ENCODE data around the gene FSHR.

Gene FSHR

DNA sequence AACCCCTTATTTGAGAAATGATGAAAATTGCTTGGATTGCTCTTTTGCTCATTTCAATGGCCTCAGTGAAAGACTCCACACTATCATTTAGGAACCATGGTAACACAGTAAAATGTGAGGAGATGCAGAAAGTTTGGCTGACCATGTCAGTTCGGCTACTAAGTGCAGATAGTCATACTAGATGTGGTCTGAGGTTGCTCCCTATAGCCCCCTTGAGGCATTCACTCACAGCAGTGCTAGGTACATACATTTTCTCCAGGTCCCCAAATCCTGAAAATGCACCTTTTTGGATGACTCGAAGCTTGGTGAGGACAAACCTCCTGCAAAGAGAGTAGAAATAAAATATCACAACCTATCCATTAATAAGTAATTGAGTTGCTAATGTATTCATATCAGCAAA lies 86.3 kb downstream of the FSHR start:
- TF ChIP-seq, protein P1, sequence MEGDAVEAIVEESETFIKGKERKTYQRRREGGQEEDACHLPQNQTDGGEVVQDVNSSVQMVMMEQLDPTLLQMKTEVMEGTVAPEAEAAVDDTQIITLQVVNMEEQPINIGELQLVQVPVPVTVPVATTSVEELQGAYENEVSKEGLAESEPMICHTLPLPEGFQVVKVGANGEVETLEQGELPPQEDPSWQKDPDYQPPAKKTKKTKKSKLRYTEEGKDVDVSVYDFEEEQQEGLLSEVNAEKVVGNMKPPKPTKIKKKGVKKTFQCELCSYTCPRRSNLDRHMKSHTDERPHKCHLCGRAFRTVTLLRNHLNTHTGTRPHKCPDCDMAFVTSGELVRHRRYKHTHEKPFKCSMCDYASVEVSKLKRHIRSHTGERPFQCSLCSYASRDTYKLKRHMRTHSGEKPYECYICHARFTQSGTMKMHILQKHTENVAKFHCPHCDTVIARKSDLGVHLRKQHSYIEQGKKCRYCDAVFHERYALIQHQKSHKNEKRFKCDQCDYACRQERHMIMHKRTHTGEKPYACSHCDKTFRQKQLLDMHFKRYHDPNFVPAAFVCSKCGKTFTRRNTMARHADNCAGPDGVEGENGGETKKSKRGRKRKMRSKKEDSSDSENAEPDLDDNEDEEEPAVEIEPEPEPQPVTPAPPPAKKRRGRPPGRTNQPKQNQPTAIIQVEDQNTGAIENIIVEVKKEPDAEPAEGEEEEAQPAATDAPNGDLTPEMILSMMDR (IDR thresholded peaks at IDR 0.05), result no peak
- Histone ChIP-seq H3K27ac (no peak overlapping the region), H3K9me3 (no peaks in the 10 kb centered on the region), H3K4me1 (no peaks in the 10 kb centered on the region), H3K27me3 (no peaks in the 10 kb centered on the region), H3K36me3 (no peaks in the 10 kb centered on the region), H3K4me3 (no peak overlapping the region)
- intact Hi-C loops (cut with DNase I; ENCODE audit: low total_unique reads), result no loop called here
- DNase-seq, result no peak

DNA sequence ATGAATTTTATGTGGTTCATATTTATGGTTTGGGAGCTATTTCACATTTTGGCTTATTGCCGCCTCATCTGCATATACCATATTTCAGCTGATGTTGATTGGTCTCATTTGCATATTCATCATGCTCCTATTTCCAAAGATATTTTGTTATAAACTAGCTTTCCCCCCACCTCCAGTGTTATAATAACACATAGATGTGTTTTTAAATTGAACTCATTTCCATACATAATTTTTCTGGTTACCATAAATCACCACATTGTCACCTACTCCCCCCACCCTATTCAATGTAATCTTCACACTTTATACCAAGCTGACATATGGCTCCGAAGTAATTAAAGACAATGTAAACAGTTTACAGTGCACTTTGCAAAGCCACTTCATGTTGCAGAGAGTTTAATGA lies 101.2 kb downstream of the FSHR start:
- Histone ChIP-seq H3K27me3 (no peaks in the 10 kb centered on the region), H3K4me3 (no peak overlapping the region), H3K27ac (no peak overlapping the region), H3K4me1 (no peaks in the 10 kb centered on the region), H3K9me3 (peaks cover 0 to 7% (median 4%) of the 10 kb centered on the region in 3 donors), H3K36me3 (no peaks in the 10 kb centered on the region)
- intact Hi-C loops (cut with DNase I; ENCODE audit: low total_unique reads), result no loop called here
- TF ChIP-seq, protein P1 (IDR thresholded peaks at IDR 0.05), result no peak
- DNase-seq, result no peak

DNA sequence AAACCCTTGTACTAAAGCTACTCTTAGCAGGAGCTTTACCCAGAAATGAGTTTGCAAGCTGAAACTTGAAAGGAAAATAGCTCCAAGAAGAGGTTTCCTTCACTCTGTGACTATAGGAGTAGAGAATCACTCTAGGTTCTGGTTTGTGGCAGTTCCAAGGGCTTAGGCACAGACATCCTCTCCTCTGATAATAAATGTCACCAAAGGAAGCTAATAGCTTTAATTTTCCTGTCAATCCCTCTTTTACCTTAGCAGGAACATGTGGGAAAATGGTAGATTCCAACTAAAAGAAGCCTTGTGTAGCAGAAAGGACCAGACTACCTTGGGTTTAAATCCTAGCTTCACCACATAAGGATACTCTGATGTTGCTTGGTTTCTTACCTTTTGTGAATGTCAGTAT lies 104.0 kb downstream of the FSHR start:
- DNase-seq, result no peak
- Histone ChIP-seq H3K4me3 (no peak overlapping the region), H3K9me3 (no peaks in the 10 kb centered on the region), H3K27ac (no peak overlapping the region), H3K4me1 (no peaks in the 10 kb centered on the region), H3K27me3 (no peaks in the 10 kb centered on the region), H3K36me3 (no peaks in the 10 kb centered on the region)
- intact Hi-C loops (cut with DNase I; ENCODE audit: low total_unique reads), result no loop called here
- TF ChIP-seq, protein P1 (IDR thresholded peaks at IDR 0.05), result no peak

GRCh38 chr2:49049161-49049560 lies 105.2 kb downstream of the FSHR start:
- Histone ChIP-seq H3K4me3 (no peak overlapping the region), H3K27me3 (no peaks in the 10 kb centered on the region), H3K27ac (no peak overlapping the region), H3K9me3 (no peaks in the 10 kb centered on the region), H3K4me1 (no peaks in the 10 kb centered on the region), H3K36me3 (no peaks in the 10 kb centered on the region)
- no peak for DNase-seq
- intact Hi-C loops (cut with DNase I; ENCODE audit: low total_unique reads), result no loop called here
- TF ChIP-seq, protein P1 (IDR thresholded peaks at IDR 0.05), result no peak

GRCh38 chr2:49045083-49045482 lies 109.2 kb downstream of the FSHR start:
- TF ChIP-seq, protein P1 (IDR thresholded peaks at IDR 0.05), result no peak

More at GRCh38 chr2:49045083-49045482, 109.2 kb downstream of the FSHR start:
- H3K27ac ChIP-seq, result no peak overlapping the region
- no peaks in the 10 kb centered on the region for H3K4me1 ChIP-seq
- no peak overlapping the region for H3K4me3 ChIP-seq
- no peaks in the 10 kb centered on the region for H3K9me3 ChIP-seq
- intact Hi-C loops (cut with DNase I; ENCODE audit: low total_unique reads), result no loop called here
- no peaks in the 10 kb centered on the region for H3K36me3 ChIP-seq
- no peak for DNase-seq
- no peaks in the 10 kb centered on the region for H3K27me3 ChIP-seq
